ENCODE measurements around the gene TICRR.
"Not testable (repeated sequence)": the region's sequence is repeated elsewhere in the genome, so short reads cannot be mapped to it uniquely, and the experiment has no call there.

TICRR gene

DNA sequence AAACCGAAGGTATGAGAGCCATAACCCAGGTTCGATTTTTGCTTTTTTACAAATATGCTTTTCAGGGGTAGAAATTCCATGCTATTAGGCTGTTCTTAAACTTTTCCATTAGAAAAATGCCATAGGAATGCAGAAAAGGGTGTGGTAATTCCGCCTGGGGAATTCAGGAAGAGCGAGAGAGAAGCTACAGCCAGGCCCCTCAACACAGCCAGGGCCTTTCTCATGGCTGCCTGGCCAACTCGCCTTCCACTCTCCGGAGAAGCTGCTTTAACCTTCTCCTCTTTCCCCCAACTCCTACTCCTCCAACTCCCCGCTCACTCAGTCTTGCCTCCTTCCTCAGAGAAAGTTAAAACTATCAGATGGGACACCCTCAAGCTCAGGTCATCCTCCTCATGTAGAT, 9.1 kb upstream of the TICRR start:
- DNase-seq (ENCODE audit: low read depth in 3 of 3, low spot score in 1 of 3) = no peak

DNA sequence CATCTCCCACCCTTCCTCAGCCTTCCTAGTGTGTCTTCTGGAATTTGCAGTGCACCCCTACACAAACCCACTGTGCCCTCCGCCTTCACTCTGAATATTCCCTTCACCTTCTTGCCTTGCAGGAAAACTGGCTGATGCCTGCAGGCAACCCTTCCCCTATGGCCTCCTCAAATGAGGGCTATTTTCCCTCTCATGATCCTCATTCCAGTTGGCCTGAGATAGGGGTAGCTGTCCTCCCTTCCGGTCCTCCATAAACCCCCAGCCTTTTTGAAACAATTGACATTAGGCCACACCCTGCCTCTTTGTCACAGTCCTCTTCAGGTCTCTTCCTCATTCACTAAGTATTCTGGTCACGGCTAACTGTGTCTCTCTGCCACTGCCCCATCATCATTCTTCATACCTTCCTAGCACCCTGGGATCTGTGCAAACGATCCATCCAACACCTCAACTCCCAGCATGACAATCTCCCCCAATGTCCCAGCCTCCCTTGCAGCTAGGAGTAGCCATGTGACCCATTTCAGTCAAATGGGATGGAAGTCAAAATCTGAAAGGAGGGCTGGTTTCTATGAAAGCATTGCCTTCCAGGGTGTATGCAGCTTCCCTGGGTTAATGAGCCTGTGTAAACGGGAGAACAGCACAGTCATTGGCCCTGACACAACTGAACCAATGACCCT, 8.5 kb upstream of the TICRR start:
- no peak for DNase-seq (ENCODE audit: low read depth in 3 of 3, low spot score in 1 of 3)

DNA sequence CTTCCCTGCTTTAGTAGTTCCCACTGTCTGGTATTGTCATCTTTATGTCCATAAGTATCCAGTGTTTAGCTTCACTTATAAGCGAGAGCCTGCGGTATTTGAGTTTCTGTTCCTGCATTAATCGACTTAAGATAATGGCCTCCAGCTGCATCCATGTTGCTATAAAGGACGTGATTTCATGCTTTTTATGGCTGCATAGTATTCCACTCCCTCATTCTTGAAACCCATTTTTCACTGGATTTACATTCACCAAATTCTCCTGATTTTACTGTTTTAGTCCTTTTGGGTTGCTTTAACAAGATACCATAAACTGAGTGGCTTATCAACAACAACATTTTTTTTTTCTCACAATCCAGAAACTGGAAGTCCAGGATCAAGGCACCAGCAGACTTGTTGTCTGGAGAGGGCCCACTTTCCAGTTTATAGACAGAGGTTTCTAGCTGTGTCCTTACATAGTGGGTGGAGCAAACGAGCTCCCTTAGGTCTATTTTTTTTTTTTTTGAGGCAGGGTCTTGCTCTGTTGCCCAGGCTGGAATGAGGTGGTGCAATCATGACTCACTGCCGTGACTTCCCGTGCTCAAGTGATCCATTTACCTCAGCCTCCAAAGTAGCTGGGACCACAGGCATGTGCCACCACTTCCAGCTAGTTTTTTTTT, 6.1 kb upstream of the TICRR start:
- no peak for DNase-seq (ENCODE audit: low read depth in 3 of 3, low spot score in 1 of 3)

DNA sequence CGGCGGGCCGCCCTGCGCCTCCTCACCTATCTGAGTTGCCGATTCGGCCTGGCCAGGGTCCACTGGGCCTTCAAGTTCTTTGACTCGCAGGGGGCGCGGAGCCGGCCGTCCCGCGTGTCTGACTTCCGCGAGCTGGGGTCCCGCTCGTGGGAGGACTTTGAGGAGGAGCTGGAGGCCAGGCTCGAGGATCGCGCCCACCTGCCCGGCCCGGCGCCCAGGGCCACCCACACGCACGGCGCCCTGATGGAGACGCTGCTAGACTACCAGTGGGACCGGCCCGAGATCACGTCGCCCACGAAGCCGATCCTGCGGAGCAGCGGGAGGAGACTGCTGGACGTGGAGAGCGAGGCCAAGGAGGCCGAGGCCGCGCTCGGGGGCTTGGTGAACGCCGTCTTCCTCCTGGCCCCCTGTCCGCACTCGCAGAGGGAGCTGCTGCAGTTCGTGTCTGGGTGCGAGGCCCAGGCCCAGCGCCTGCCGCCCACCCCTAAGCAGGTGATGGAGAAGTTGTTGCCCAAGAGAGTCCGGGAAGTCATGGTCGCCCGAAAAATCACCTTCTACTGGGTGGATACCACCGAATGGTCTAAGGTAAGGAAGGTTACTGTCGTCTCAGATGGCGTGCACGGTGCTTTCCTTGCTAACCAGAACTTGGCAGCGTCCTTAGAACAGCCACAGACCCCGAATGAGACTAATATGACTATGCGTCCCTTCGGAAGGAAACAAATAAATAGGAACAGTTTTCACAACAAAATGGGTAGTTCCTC, 567 bp downstream of the TICRR start:
- DNase-seq (ENCODE audit: low read depth in 3 of 3, low spot score in 1 of 3) = no peak

DNA sequence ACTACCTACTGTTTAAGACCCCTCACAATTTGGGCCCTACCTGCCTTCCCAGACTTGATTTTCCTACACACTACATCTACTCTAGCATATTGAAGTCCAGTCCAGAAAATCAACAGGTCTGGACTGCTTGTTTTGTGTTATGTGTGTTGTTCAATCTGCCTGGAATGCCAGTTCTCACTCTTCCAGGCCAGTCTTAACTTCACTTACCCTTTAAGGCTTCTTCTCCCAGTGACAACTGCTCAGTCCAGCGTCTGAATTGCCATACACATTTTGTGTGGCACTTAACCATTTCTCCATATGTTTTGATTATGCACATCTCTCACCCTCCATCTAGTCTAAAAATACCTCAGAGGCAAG, 1.1 kb downstream of the TICRR start:
- no peak for DNase-seq (ENCODE audit: low read depth in 3 of 3, low spot score in 1 of 3)

DNA sequence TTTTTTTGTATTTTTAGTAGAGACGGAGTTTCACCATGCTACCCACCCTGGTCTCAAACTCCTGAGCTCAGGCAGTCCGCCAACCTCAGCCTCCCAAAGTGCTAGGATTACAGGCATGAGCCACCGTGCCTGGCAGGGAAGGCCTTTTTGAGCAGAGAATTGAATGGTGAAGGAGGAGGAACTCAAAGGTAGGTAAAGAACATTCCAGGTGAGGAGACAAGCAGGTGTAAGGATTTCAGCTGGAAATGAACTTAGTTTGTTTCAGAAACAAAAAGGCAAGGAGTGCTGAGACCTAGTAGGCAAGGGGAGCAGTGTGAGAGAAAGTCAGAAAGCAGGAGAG, 2.5 kb downstream of the TICRR start:
- no peak for DNase-seq (ENCODE audit: low read depth in 3 of 3, low spot score in 1 of 3)

DNA sequence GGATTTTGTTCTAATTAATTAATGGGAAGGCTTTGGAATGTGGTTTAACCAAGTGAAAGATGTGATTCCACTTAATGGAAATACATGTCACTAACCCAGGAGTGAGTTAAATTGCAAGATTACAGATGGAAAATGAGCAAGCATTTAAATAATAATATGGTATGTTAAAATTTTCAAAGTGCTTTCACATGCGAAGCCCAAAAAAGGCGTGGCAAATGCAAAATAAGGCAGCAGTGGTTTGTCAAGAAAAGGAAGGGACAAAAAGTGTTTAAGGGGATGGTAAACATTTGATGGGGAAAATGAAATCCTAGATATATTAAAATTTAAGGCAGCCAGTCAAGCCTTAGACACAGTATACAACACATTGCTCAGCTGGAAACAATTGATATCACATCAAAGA, 2.9 kb downstream of the TICRR start:
- no peak for DNase-seq (ENCODE audit: low read depth in 3 of 3, low spot score in 1 of 3)

DNA sequence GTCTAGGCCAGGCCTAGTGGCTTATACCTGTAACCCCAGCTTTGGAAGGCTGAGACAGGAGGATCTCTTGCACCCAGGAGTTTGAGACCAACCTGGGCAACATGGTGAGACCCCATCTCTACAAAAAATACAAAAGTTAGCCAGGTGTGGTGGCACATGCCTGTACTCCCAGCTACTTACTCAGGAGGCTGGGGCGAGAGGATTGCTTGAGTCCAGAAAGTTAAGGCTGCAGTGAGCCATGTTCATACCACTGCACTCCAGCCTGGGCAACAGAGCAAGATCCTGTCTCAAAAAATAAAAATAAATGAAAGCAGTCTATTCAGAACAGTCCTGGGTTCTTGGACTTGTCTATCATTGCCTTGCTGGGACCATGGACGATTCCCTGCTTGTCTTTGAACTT, 5.5 kb downstream of the TICRR start:
- not testable (repeated sequence) for DNase-seq (ENCODE audit: low read depth in 3 of 3, low spot score in 1 of 3)

DNA sequence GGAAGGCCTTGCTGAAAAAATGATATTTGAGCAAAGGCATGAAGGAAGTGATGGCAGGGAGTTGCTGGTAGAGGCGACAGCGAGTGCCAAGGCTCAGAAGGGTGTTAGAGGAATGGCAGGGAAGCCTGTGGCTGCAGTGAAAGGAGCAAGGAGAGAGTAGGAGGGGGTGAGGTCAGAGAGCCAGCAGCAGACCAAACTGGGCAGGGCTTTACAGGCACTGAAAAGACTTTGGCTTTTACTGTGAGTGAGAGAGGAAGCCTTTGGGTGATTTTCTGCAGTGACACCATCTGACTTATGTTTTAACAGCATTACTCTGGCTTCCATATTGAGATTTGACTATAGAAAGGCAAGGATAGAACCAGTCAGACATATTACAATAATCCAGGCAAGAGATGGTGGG, 11.4 kb downstream of the TICRR start:
- no peak for DNase-seq (ENCODE audit: low read depth in 3 of 3, low spot score in 1 of 3)

DNA sequence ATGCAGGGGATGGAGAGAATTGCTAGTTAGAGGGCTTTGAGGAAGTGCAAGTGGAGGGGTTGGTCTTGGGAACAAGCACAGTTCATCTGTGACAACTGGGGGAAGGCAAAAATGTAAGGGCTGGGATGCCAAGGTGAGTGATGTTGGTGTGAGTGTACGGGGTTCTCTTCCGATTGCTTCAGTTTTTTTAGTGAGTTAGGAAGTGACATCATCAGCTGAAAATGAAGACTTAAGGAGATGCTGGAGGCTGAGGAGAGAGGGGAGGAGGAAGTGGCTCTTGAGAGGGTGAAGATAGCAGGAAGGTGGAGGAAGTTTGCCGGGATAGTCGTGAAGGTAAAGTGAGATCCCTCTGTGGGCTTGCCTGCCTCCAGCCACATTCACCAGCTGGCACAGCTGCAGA, 12.7 kb downstream of the TICRR start:
- no peak for DNase-seq (ENCODE audit: low read depth in 3 of 3, low spot score in 1 of 3)

DNA sequence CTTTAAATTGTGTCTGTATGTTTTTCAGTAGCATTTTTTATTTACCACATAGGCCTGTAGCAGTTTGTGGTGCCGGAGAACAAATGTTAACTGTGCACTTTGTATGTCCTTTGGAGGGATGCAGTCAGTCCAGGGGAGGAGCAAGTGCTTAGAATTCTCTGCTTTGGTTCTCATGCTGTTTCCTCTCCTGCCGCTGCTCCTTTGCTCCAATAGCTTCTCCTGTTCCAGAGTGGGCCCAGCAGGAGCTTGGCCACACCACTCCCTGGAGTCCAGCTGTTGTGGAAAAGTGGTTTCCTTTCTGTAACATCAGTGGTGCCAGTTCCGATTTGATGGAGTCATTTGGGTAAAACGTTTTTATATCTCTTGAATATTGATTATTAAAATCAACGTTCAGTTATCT, 16.6 kb downstream of the TICRR start:
- DNase-seq (ENCODE audit: low read depth in 3 of 3, low spot score in 1 of 3) = no peak

DNA sequence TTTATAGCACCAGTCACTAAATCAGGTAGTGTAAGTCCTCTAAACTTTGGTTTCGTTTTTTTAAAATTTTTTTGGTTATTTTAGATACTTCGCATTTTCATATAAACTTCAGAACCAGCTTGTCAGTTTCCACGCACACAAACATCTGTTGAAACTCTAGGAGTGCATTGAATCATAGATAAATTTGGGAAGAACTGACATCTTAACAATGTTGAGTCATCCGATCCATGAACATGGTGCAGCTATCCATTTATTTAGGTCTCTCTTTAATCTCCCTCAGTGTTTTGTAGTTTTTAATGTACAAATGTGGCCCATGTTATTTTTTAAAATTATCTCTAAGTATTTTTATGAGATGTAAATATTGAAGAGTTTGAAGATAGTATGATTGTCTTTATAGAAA, 17.7 kb downstream of the TICRR start:
- no peak for DNase-seq (ENCODE audit: low read depth in 3 of 3, low spot score in 1 of 3)

DNA sequence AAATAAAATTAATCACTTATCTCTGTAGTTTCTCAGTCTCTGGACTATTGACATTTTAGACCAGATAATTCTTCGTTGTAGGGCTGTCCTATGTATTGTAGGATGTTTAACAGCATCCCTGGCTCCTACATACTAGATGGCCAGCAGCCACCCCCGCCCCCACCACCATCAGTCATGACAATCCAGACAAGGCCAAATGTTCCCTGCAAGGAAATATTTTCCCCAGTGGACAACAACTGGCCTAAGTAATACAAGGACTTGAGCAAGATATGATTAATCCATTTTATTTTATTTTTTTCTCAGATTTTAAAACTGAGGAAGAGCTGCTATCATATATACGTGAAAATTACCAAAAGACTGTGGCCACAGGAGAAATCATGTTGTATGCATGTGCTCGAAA, 23.8 kb downstream of the TICRR start:
- DNase-seq (ENCODE audit: low read depth in 3 of 3, low spot score in 1 of 3) = no peak

DNA sequence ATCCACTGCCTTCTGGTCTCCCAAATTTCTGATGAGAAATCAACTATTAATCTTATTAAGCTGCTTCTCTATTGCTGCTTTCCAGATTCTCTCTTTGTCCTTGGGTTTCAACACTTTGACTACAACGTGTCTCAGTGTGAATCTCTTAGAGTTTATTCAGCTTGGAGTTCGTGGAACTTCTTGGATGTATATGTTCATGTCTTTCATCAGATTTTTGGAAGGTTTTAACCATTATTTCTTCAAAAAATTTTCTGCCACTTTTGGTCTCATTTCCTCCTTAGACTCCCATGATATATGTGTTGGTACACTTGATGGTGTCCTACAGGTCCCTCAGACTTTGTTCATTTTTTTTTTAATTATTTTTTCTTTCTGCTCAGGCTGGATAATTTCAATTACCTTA, 36.0 kb downstream of the TICRR start:
- DNase-seq (ENCODE audit: low read depth in 3 of 3, low spot score in 1 of 3) = no peak

DNA sequence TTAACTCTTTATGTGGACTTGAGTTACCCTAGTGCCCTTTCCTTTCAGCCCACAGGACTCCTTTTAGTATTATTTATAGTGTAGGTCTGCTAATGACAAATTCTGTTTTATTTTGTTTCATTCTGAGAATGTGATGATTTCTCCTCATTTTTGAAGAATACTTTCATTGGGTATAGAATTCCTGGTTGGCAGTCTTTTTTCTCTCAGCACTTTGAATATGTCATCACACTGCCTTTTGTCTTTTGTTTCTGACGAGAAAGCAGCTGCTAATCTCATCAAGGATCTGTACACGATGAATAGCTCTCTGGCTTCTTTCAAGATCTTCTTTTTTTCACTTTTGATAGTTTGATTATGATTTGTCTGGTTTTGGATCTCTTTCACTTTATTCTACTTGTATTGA, 37.8 kb downstream of the TICRR start:
- no peak for DNase-seq (ENCODE audit: low read depth in 3 of 3, low spot score in 1 of 3)

DNA sequence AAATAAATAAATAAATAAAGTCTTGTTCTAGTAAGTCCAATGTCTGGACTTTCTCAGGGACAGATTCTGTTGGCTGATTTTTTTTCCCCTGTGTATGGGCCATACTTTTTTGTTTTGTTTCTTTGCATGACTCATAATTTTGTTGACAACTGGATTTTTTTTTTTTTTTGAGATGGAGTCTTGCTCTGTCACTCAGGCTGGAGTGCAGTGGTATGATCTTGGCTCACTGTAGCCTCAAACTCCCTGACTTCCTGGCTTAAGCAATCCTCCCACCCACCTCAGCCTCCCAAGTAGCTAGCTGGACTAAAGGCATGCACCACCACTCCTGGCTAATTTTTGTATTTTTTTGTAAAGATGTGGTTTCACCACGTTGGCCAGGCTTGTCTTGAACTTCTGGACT, 38.9 kb downstream of the TICRR start:
- no peak for DNase-seq (ENCODE audit: low read depth in 3 of 3, low spot score in 1 of 3)

DNA sequence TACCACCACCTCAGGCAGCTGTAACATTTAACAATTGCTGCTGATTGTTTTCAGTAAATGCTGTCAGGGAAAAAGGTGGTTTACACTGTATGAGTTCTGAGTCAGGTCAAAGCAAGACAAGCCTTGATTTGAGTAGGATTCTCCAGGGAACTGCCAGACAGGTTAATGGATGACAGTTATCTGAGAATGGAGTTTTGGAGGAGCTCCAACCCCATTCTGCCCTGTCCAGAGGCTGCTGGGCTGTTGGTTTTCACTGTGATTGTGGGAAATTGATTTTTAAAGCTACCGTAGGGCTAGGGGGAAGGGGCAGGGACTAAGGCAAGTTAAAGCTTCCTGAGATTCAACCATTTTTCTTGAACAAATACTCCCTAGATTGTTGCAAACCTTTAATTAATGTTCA, 39.9 kb downstream of the TICRR start:
- no peak for DNase-seq (ENCODE audit: low read depth in 3 of 3, low spot score in 1 of 3)

DNA sequence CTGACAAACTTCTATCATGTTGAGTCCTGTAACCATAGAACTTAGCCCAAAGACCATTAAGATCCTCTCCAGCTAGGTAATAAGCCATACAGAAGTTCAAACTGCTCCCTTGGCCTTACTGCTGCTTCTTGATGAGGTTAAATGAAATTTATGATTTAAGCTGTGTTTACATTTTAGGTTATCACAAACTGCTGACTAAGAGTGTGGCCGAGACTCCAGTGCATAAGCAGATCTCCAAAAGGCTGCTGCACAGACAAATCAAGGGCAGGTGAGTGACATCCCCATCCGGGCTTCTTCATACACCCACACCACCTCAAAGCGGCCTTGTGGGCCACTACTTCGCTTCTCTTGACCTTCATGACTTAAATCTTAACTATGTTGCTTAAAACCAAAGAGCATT, 41.0 kb downstream of the TICRR start:
- no peak for DNase-seq (ENCODE audit: low read depth in 3 of 3, low spot score in 1 of 3)

DNA sequence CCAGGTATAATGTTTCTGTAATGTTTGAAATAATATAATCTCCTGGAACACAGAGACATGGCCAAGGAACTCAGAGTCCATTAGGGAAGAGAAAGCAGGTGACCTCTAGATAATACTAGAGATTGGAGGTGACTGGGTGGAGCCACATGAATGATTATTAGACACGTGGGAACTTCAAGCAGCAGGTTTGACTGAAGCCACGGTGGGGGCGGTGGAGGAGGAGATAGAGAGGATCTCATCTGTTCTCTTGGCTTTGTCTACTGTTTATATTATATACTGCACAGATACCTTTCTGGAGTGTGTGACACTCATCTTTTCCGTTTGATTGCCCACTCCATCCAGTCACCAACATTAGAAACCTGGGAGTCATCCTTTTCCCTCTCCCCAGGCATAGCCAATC, 46.3 kb downstream of the TICRR start:
- DNase-seq (ENCODE audit: low read depth in 3 of 3, low spot score in 1 of 3) = no peak

DNA sequence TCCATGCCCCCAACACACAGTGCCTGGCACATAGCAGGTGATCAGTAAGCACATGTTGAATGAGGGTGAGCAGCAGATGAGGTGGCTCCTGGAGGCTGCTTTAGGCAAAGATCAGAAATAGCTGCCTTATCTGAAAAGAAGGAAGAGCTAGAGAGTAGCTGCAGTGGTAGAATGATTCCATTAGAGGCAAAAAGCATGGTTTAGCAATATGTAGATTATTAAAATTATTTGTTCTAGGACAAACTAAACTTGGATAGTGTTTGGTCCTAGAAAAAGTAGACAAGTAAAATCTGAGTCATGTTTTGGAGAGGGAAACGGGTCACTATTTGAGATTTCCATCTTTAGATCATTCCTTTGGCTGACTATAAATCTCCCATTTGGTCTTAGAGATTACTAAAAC, 47.9 kb downstream of the TICRR start:
- DNase-seq (ENCODE audit: low read depth in 3 of 3, low spot score in 1 of 3) = no peak

DNA sequence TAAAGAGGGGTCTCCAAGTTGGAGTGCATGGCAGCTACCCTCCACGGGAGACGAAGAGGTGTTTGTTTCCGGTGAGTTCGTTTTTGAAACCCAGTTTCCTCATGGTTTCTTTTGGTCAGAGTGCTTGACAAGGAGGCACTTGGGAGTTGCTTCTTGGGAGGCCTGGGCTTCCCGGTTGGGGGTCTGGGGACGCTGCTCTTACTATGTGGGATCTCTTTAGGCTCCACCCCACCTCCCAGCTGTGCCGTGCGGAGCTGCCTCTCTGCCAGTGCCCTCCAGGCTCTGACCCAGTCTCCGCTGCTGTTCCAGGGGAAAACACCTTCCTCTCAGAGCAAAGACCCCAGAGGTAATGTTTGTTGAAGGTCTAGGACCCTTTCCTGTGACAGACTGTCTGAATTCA, 50.4 kb downstream of the TICRR start:
- no peak for DNase-seq (ENCODE audit: low read depth in 3 of 3, low spot score in 1 of 3)

DNA sequence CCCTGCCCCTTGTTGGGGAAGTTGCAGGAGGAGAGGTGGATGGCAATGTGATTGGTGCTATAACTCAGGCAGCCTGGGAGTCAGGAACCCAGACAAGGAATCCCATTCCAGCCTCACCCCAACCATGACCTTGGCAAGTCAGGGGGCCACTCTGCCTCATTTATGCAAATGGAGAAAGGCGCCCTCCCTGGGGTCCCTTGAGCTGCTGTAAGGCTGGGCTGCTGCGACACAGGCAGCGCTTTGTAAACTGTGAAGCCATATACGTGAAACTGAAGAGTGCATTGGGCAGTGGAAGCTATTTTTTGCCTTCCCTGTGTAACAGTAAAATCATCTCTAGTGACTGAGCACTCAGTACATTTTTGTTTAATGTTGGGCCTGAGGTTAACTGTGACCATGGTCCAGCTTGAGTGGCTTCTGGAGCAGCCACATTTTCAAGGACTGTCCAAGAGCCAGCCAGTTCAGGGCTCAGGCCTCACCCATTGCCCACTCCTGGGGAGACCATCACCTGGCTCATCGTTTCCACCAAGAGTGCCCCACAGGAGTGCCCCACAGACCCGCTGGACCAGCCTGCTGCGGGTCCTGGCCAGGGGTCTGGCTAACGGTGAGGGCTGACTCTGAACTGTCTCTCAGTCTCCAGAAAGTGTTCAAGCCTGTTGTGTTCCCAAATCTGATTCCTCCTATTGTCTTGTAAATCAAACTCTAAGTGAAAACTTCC, 52.1 kb downstream of the TICRR start:
- no peak for DNase-seq (ENCODE audit: low read depth in 3 of 3, low spot score in 1 of 3)

All from stimulated activated CD4-positive, alpha-beta T cell treated with anti-CD3 and anti-CD28 coated beads, TNF-alpha, amount 100 ng/mL, for 1 hour (primary cell).